Upper lobe of left lung (tissue), 4 donors: ENCODE results near the gene TMPRSS7.

Experiments used
- POLR2A ChIP-seq, 4 donors: fragments of 450-650 bp; IDR thresholded peaks; one replicate each; pipeline ENCODE4 v1.5.1; 2016 to 2017; ENCODE audit warnings: antibody characterized with exemption in 4 of 4, mild to moderate bottlenecking in 2 of 4
- POLR2AphosphoS5 ChIP-seq, 2 donors: sonication (generic); formaldehyde crosslinking; IDR thresholded peaks; one replicate each; pipeline ENCODE4 v1.5.1; 2017; ENCODE audit warnings: antibody characterized with exemption in 2 of 2
- TF ChIP-seq, protein P1 (sequence below), 6 experiments: fragments of 450-650 bp in 4 of 6; fragments of 200-600 bp in 2 of 6; sonication (generic) in 2 of 6; IDR thresholded peaks; one replicate each; pipeline ENCODE4 v1.5.1; 2016 to 2019; ENCODE audit warnings: antibody characterized with exemption in 6 of 6

DNA sequence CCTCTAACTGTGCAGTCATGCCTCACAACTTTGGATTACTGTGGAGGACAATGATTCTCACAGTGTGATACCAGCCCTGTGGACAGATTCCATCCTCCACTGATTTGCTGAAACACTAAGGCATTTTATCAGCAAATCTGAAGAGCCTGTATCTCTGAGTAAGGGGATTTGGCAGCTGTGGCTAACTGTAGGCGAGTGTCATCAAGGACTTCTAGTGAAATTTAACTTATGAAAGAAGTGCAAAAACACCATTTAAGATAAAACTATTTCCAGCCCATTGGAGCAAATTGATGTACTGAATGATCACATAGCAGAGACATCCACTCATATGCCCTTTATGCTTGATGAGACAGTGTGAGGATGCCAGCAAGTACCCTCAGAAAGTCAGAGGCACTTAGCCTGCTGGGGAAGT, 13.9 kb upstream of the TMPRSS7 start:
- TF ChIP-seq POLR2A (IDR thresholded peaks at IDR 0.05) (no peak), POLR2AphosphoS5 (IDR thresholded peaks at IDR 0.05) (no peak)
- TF ChIP-seq, protein P1, sequence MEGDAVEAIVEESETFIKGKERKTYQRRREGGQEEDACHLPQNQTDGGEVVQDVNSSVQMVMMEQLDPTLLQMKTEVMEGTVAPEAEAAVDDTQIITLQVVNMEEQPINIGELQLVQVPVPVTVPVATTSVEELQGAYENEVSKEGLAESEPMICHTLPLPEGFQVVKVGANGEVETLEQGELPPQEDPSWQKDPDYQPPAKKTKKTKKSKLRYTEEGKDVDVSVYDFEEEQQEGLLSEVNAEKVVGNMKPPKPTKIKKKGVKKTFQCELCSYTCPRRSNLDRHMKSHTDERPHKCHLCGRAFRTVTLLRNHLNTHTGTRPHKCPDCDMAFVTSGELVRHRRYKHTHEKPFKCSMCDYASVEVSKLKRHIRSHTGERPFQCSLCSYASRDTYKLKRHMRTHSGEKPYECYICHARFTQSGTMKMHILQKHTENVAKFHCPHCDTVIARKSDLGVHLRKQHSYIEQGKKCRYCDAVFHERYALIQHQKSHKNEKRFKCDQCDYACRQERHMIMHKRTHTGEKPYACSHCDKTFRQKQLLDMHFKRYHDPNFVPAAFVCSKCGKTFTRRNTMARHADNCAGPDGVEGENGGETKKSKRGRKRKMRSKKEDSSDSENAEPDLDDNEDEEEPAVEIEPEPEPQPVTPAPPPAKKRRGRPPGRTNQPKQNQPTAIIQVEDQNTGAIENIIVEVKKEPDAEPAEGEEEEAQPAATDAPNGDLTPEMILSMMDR (IDR thresholded peaks at IDR 0.05), result no peak
